MM.1S (cell line): Measurements from ENCODE around the gene EXD2.

Source experiments
- CTCF ChIP-seq: fragments of 300-600 bp; sonication (generic); IDR thresholded peaks from 2 replicates; pipeline ENCODE4 v1.5.1; 2016; ENCODE audit warnings: antibody characterized with exemption, low read length, mixed read lengths
- EZH2 ChIP-seq: fragments of 300-600 bp; sonication (generic); optimal IDR thresholded peaks from 2 replicates; pipeline ENCODE3; 2017; ENCODE audit warnings: low read depth, mild to moderate bottlenecking, antibody characterized with exemption, low read length, mixed read lengths
- EZH2phosphoT487 ChIP-seq: fragments of 300-600 bp; sonication (generic); IDR thresholded peaks from 2 replicates; pipeline ENCODE4 v1.6.1; 2018; ENCODE audit warnings: antibody characterized with exemption, low read length

GRCh38 chr14:69289811-69290520, 98.7 kb downstream of the EXD2 start:
- TF ChIP-seq CTCF (no peak), EZH2 (no peak), EZH2phosphoT487 (no peak)
